Trophoblast cell (in vitro differentiated cells and primary cell): ENCODE data around the gene SLC4A2.

Source experiments
- DNase-seq, 2 donors: peaks; one replicate each; pipeline ENCODE4 v3.0.0-alpha.2; 2016
- H2AFZ ChIP-seq: 2 replicates; pipeline ENCODE4 v1.6.1; 2013; ENCODE audit warnings: low read length, moderate library complexity, mild to moderate bottlenecking; ENCODE audit not compliant: insufficient read depth, poor library complexity
- H2AK5ac ChIP-seq: 2 replicates; pipeline ENCODE4 v1.6.1; 2013; ENCODE audit warnings: mild to moderate bottlenecking, low read length
- H2BK120ac ChIP-seq: 2 replicates; pipeline ENCODE4 v1.6.1; 2013; ENCODE audit warnings: low read length, mild to moderate bottlenecking, moderate library complexity; ENCODE audit not compliant: insufficient read depth, poor library complexity
- H2BK12ac ChIP-seq: 2 replicates; pipeline ENCODE4 v1.6.1; 2013; ENCODE audit warnings: mild to moderate bottlenecking, low read length, moderate library complexity
- H2BK5ac ChIP-seq: 2 replicates; pipeline ENCODE4 v1.6.1; 2013; ENCODE audit warnings: low read length, low read depth, moderate library complexity, mild to moderate bottlenecking; ENCODE audit not compliant: poor library complexity
- H3K14ac ChIP-seq: 2 replicates; pipeline ENCODE4 v1.6.1; 2013; ENCODE audit warnings: mild to moderate bottlenecking, low read length
- H3K18ac ChIP-seq: 2 replicates; pipeline ENCODE4 v1.6.1; 2013; ENCODE audit warnings: mild to moderate bottlenecking, low read length
- H3K23ac ChIP-seq: 2 replicates; pipeline ENCODE4 v1.6.1; 2013; ENCODE audit warnings: low read length
- H3K27ac ChIP-seq: 2 replicates; pipeline ENCODE4 v1.5.1; 2013; ENCODE audit warnings: low read depth, mild to moderate bottlenecking, inconsistent platforms, low read length, moderate library complexity
- H3K27me3 ChIP-seq: 2 replicates; pipeline ENCODE4 v1.6.1; 2013; ENCODE audit warnings: inconsistent platforms, mild to moderate bottlenecking, low read length, moderate library complexity; ENCODE audit not compliant: insufficient read depth
- H3K36me3 ChIP-seq, 2 experiments: 1 replicate in 1 of 2; 2 replicates in 1 of 2; pipeline ENCODE4 v1.6.1; 2013; ENCODE audit warnings: low read length in 2 of 2, mild to moderate bottlenecking in 2 of 2, moderate library complexity in 1 of 2; ENCODE audit not compliant: insufficient read depth in 2 of 2, control insufficient read depth in 1 of 2
- H3K4ac ChIP-seq: 2 replicates; pipeline ENCODE4 v1.6.1; 2013; ENCODE audit warnings: low read depth, mild to moderate bottlenecking, low read length, moderate library complexity
- H3K4me1 ChIP-seq, 2 experiments: 1 replicate in 1 of 2; 2 replicates in 1 of 2; pipeline ENCODE4 v1.6.1; 2013; ENCODE audit warnings: low read length in 2 of 2, mild to moderate bottlenecking in 2 of 2, moderate library complexity in 1 of 2; ENCODE audit not compliant: insufficient read depth in 2 of 2, control insufficient read depth in 1 of 2
- H3K4me2 ChIP-seq: 2 replicates; pipeline ENCODE4 v1.6.1; 2013; ENCODE audit warnings: inconsistent platforms, mild to moderate bottlenecking, low read length, moderate library complexity
- H3K4me3 ChIP-seq: 2 replicates; pipeline ENCODE4 v1.5.1; 2013; ENCODE audit warnings: mild to moderate bottlenecking, low read depth, low read length, inconsistent platforms
- H3K79me1 ChIP-seq: one replicate; pipeline ENCODE4 v1.6.1; 2013; ENCODE audit warnings: low read length
- H3K79me2 ChIP-seq: 2 replicates; pipeline ENCODE4 v1.6.1; 2013; ENCODE audit warnings: low read length, mild to moderate bottlenecking; ENCODE audit not compliant: control insufficient read depth, insufficient read depth, poor library complexity
- H3K9ac ChIP-seq: 2 replicates; pipeline ENCODE4 v1.6.1; 2013; ENCODE audit warnings: mild to moderate bottlenecking, low read length
- H3K9me3 ChIP-seq: 2 replicates; pipeline ENCODE4 v1.6.1; 2013; ENCODE audit warnings: low read depth, mild to moderate bottlenecking, control low read depth, inconsistent platforms, low read length; ENCODE audit not compliant: insufficient read depth
- H4K12ac ChIP-seq: 2 replicates; pipeline ENCODE4 v1.6.1; 2013; ENCODE audit warnings: low read depth, mild to moderate bottlenecking, low read length, moderate library complexity
- H4K8ac ChIP-seq: 2 replicates; pipeline ENCODE4 v1.6.1; 2013; ENCODE audit warnings: low read depth, mild to moderate bottlenecking, low read length, moderate library complexity
- H4K91ac ChIP-seq: one replicate; pipeline ENCODE4 v1.6.1; 2013; ENCODE audit warnings: low read depth, mild to moderate bottlenecking, low read length, moderate library complexity
- WGBS: extraction: QIAGEN DNeasy Blood & Tissue Kit; methylation state at CpG from one replicate; pipeline ENCODE4 v1.1.7; 2013; ENCODE audit warnings: missing lambda C conversion rate; ENCODE audit not compliant: insufficient read length, insufficient coverage; ENCODE audit errors: extremely low coverage; 5-methylcytosine and 5-hydroxymethylcytosine counted together

Gene SLC4A2

GRCh38 chr7:151113344-151114150, 54.2 kb downstream of the SLC4A2 start:
- WGBS: no CpG with 5 or more reads among the region's 13 CpGs
- Histone ChIP-seq H2AK5ac (peak overlapping the region; percentile 34), H3K36me3 (peaks cover 21% of the 10 kb centered on the region in 2 experiments)

GRCh38 chr7:151114151-151115090, 55.0 kb downstream of the SLC4A2 start:
- H3K36me3 ChIP-seq: peaks cover 29 to 30% of the 10 kb centered on the region in 2 experiments
- H3K23ac ChIP-seq: no peak overlapping the region
- H2AK5ac ChIP-seq: peak overlapping the region; percentile 4
- H2BK5ac ChIP-seq: peak overlapping the region; percentile 96
- peak overlapping the region; percentile 91 for H3K14ac ChIP-seq
- peak in 1 of 2 donors; percentile 38 for DNase-seq
- WGBS: no CpG with 5 or more reads among the region's 101 CpGs
- H3K9ac ChIP-seq: peak overlapping the region; percentile 87
- peak overlapping the region; percentile 32 for H2AFZ ChIP-seq
- H3K4me3 ChIP-seq: peak overlapping the region; percentile 80
- peaks cover 26 to 33% of the 10 kb centered on the region in 2 experiments for H3K4me1 ChIP-seq
- peak overlapping the region; percentile 58 for H2BK12ac ChIP-seq
- H3K79me2 ChIP-seq: peaks cover 25% of the 10 kb centered on the region
- no peaks in the 10 kb centered on the region for H3K9me3 ChIP-seq
- H3K18ac ChIP-seq: peak overlapping the region; percentile 62
- no peaks in the 10 kb centered on the region for H3K27me3 ChIP-seq
- peak overlapping the region; percentile 49 for H4K12ac ChIP-seq
- peak overlapping the region; percentile 97 for H4K91ac ChIP-seq
- peak overlapping the region; percentile 86 for H2BK120ac ChIP-seq
- H3K4ac ChIP-seq: peak overlapping the region; percentile 67
- H3K27ac ChIP-seq: peak overlapping the region; percentile 100
- peak overlapping the region; percentile 84 for H3K4me2 ChIP-seq
- H4K8ac ChIP-seq: peak overlapping the region; percentile 67
- peaks cover 24% of the 10 kb centered on the region for H3K79me1 ChIP-seq

More at GRCh38 chr7:151113344-151114150, 54.2 kb downstream of the SLC4A2 start:
- Histone ChIP-seq H2BK5ac (peak overlapping the region; percentile 96), H3K18ac (peak overlapping the region; percentile 77), H3K9me3 (no peaks in the 10 kb centered on the region), H3K4me2 (peak overlapping the region; percentile 84), H3K23ac (no peak overlapping the region), H3K79me1 (peaks cover 24% of the 10 kb centered on the region), H3K27me3 (no peaks in the 10 kb centered on the region), H2BK12ac (peak overlapping the region; percentile 74), H3K4ac (peak overlapping the region; percentile 46), H3K9ac (no peak overlapping the region), H3K27ac (peak overlapping the region; percentile 100), H3K14ac (peak overlapping the region; percentile 70), H2BK120ac (peak overlapping the region; percentile 86), H4K91ac (peak overlapping the region; percentile 97), H3K4me1 (peaks cover 26 to 33% of the 10 kb centered on the region in 2 experiments), H3K4me3 (no peak overlapping the region), H3K79me2 (peaks cover 25% of the 10 kb centered on the region), H4K12ac (no peak overlapping the region), H4K8ac (peak overlapping the region; percentile 90), H2AFZ (peak overlapping the region; percentile 59)
- peak; percentile 91 to 92 for DNase-seq

- Histone ChIP-seq H3K4me3 (peak overlapping the region; percentile 80), H3K4ac (peak overlapping the region; percentile 22), H3K36me3 (peaks cover 38% of the 10 kb centered on the region in 2 experiments), H2BK5ac (peak overlapping the region; percentile 60), H3K14ac (peak overlapping the region; percentile 36), H2AFZ (peak overlapping the region; percentile 12), H3K23ac (no peak overlapping the region), H2AK5ac (peak overlapping the region; percentile 3), H3K27ac (peak overlapping the region; percentile 100), H3K9me3 (no peaks in the 10 kb centered on the region), H3K79me1 (peaks cover 24% of the 10 kb centered on the region), H4K12ac (peak overlapping the region; percentile 19), H3K4me2 (peak overlapping the region; percentile 84), H3K27me3 (no peaks in the 10 kb centered on the region), H2BK120ac (peak overlapping the region; percentile 9), H3K79me2 (peaks cover 25% of the 10 kb centered on the region), H3K4me1 (peaks cover 26 to 33% of the 10 kb centered on the region in 2 experiments), H3K9ac (peak overlapping the region; percentile 87), H4K91ac (peak overlapping the region; percentile 97), H4K8ac (peak overlapping the region; percentile 33), H2BK12ac (no peak overlapping the region), H3K18ac (peak overlapping the region; percentile 62)
- WGBS: no CpG with 5 or more reads among the region's 114 CpGs
- peak in 1 of 2 donors; percentile 43 for DNase-seq
Observed at GRCh38 chr7:151115121-151115835, 55.9 kb downstream of the SLC4A2 start.
